GM12801 (cell line): Measurements from ENCODE around the gene FAM53B.

Source experiments
- CTCF ChIP-seq: IDR thresholded peaks from one replicate; pipeline ENCODE4 v1.5.1; 2011; ENCODE audit warnings: control low read depth; ENCODE audit not compliant: insufficient read length; ENCODE audit errors: extremely low read depth

FAM53B gene

GRCh38 chr10:124716369-124716768 is 27.8 kb downstream of the FAM53B start:
- no peak for TF ChIP-seq CTCF

GRCh38 chr10:124715439-124715838 is 28.7 kb downstream of the FAM53B start:
- no peak for TF ChIP-seq CTCF

- TF ChIP-seq CTCF: no peak
These were observed 30.4 kb downstream of the FAM53B start for GRCh38 chr10:124713679-124714255.

GRCh38 chr10:124712704-124713407 is 31.3 kb downstream of the FAM53B start:
- no peak for TF ChIP-seq CTCF

- no peak for TF ChIP-seq CTCF
These were observed 33.0 kb downstream of the FAM53B start for GRCh38 chr10:124711145-124711544.

- TF ChIP-seq CTCF: no peak
These were observed 33.8 kb downstream of the FAM53B start for GRCh38 chr10:124710266-124710881.

GRCh38 chr10:124709861-124710260 is 34.3 kb downstream of the FAM53B start:
- no peak for TF ChIP-seq CTCF
